Stimulated activated CD4-positive, alpha-beta T cell treated with anti-CD3 and anti-CD28 coated beads, Interleukin-15, amount 100 ng/mL, for 48 hours (primary cell): Measurements from ENCODE around the gene TFPI2.

Experiments
- DNase-seq, 2 donors: peaks; one replicate each; pipeline ENCODE4 v3.0.0-alpha.2; 2020; ENCODE audit warnings: low read depth in 2 of 2

The TFPI2 gene

DNA sequence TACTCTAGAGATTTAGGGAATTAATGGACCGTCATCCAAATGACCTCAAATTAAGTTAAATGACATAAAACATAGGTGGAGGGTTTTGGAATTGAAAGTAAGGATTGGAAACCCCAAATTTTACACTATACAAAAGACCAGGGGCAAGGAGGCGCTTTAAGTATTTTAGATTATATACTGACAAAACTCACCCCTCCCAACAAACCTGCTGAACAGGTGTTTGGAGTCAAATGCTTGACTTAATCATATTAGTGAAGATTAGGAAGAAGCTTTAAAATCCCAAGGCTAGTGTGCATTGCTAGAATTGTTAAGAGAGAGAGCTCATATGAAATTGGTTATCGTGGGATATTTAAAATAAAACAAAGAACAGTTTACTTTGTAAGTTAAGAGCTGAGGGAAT lies 15.7 kb upstream of the TFPI2 start, which contains the start of gene GNGT1:
TSS of gene GNGT1 (plus strand) at position 301 of the 400 bp plus-strand sequence. CDS start 180 bp downstream, outside the sequence.
- DNase-seq: no peak

DNA sequence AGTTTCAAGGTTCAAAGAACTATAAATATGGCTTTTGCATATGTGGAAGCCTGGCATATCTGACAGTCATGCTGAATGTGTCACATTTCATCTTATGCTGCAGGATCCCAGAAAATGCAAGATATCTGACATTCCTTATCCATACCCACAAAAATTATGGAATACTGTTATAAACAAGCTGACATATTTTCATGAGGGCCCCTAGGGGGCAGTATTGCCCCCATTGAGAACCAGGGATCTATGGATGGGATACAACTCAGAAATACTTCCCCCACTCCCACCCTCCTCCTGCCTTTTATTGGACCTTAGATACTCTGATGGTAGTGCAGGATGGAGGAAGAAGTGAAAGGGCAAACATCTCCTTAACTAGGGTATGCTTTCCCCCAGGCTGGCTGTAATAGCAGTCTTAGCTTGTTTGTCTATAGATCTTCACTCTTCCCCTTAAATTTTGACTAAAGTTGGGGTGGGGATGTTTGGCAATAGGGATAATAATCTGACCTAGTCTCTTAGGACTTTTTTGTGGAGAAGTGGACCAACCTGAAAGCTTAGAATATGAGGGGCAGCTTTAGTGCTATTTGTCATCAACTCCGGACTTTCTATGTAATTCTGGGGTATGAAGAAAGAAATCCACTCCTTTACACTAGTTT lies 12.3 kb upstream of the TFPI2 start:
- no peak for DNase-seq

DNA sequence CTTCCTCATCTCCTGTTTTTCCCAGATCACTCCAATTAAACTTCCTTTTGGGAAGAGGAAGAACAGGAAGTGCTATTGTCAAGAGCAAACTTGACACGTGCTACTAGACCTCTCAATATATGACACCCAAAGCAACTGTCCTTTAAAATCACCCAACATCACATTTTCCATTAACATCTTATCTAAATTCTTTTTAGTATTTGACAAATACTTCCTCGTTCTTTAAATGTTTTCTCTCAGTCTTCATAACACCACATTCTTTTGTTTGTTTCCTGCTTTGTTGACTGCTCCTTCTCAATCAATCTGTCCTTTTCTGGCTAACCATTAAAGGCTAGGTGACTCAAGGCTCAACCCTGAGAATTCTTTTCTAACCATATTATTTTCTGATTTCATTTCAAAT lies 7.1 kb upstream of the TFPI2 start:
- no peak for DNase-seq

DNA sequence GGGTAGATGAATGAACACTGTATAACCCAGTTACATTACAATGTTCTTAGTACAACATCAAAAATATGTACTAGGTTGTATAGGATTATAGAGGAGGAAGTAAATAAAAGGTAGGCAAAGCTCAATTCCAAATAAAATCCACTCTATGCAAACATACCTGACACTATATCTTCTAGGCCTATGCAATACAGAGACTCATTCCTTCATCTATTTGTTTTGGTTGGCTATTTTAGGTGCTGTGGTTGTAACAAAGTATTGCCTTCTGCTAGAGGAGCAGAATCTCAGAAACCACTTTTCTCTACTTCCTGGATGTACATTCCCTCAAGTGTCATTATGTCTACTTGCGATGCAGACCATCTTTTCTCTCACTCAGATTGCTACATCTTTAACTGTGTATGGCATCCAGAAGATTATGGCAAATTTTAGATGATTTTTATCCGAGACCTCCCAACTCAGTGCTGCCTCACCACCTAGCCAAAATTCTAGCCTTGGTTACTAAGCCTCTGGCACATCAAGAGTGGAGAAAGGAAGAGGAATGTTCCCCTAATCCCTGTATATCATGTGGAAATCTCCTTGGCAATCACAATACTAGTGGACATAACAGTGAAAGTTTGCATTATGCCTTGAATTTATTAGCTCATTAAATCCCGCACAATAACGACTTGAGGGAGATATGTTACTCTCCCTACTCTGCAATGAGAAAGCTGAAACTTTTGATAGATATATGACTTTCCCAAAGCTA lies 5.5 kb upstream of the TFPI2 start:
- no peak for DNase-seq

DNA sequence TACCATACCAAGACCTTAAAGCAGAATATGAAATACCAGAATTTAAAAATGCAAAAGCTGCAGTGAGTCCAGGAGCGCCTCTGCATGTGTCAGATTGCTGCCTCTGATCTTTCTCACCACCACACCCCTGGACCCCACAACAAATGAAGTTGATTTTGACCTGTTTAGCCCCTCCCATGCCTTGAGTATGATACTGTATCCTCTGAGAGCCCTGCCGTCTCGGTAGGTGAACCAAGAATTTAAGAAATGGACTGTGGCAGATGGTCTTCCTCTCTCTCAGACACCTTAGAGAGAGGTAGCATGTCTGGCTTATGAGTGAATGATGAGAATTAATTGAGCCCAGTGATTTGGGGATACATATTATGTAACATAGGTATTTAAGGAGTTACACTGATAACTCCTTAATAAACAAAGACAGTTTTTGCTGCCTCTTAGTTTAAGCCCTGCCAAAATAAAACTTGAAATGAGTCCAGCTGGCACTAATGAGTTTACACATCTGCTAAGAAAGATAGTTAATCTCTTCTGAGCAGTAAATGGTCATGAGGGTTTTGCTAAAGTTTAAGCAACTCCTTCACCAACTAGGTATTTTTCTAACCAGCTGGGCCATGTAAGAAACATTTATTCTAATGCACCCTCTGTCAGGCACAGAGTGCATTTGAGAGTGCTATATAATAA lies 4.5 kb upstream of the TFPI2 start:
- DNase-seq: no peak

DNA sequence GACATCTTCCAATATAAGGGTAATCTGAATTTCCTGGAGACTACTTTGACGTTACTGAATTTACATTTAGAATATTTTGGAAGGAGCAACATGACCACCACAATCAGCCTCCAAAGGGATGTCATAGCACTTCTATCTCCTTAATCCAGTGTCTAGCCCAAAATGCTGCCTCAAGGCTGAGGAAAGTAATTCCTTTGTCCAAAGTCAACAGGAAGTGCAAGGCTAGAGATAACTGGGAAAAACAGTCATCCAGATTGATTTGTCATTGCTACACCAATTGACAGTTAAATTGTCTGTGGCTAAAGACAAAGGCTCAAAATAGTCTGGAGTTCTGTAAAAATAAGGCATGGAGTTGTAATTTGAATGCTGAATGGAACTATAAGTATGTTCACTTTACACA lies 3.9 kb upstream of the TFPI2 start:
- DNase-seq: no peak

DNA sequence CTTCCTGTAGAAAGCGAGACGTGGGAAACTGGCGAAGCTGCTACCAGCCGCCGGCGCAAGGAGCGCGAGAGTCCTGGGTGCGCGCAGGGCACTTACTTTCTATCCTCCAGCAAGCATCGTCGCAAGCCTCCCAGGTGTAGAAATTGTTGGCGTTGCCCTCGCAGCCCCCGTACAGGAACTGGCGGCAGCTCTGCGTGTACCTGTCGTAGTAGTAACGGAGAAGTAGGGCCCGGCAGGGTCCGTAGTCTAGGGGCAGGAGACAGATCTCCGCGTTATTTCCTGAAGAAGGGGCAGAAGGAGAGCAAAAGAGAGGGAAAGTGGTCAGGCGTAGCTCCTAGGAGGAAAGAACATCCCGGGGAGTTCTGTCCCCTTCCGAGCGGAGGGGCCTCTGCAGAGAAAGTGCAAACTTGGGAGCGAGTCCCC lies 501 bp downstream of the TFPI2 start:
- DNase-seq: no peak

DNA sequence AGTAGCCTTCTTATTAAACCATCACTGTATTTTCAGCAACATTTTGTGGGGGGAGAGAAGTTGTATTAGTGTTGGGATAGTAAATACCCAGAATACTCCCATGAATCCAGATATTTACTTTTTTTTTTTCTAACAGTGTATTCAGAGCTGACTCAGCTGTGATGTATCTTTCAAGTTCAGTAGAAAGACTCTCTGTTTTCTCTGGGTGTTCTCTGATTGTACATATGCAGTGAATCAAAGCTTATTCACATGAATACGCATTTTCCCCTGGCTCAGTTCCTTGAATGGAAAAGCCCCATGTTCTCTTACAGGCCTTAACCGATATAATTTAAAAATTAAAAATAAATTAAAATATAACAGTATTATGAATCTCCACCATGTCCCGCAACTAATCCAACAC lies 1.3 kb downstream of the TFPI2 start:
- DNase-seq: no peak

DNA sequence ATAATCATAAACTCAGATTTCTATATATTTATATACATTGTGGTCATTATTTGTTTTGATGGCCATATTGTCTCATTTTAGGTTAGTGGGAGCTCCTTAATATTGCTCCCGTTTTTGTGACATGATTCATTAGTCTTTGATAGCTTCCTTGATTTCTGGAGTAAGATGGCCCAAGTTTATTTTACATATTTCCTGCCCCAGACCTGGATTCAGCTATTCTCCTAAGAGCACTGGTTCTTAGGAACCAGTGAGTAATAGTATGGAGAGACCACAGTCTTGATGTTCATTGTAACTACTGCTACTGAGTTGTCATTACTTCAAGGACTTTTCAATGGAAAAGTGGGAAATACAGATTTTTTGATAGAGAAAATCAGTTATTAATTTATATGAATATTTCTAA lies 6.0 kb downstream of the TFPI2 start:
- no peak for DNase-seq

DNA sequence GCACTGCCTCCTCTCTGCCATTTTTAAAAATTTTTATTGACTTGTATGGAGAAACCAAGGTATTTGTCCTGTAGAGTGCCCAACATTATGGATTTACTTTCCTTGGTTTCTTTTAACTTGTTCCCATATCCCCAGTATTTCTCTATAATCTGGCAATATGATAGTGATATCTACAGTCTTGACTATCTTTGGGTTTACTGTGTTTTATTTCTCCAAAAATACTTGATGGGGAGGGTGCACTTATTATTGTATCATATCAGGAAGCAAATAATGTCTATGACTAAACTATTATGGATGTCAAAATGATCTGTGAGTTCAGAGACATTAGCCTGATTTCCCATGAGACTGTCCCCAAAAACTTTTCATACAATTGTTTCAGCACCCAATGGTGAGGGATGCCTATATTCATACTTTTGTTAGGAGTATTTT lies 6.6 kb downstream of the TFPI2 start:
- no peak for DNase-seq

DNA sequence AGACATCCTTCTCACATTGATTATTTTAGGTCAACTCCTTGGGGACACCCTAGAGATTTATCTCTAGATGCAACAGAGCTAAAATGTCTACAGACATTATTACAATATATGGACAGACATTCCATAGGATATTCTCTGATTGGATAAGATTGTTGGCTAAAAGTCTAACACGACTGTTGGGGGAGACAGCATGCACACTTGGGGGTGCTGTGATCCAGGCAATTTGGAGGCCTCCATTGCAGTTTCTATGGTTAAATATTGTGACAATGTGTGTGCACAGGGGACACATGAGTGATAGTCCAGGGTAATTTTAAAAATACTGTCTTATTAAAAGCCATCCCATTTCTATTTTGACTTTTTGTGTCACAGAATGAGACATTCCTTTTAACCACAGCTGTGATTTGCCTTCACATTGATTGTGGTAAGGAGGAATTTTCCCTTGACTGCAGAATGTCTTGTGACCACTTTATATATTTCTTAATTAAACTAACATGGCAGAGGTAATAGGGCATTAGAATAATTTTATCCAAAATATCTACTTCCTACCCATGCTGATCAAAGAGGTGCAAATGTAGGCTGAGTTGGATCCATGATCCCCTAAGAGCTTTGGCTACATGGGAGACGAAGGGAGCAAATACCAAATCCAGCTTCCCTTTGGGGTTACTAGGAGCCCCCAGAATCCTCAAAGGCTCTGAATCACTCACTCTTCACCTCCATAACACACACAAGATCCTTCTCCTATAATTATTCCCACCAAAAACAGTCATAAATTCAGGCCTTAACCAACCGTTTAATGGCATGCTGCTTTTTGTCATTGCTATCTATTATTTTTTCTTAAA lies 7.3 kb downstream of the TFPI2 start:
- DNase-seq: no peak

DNA sequence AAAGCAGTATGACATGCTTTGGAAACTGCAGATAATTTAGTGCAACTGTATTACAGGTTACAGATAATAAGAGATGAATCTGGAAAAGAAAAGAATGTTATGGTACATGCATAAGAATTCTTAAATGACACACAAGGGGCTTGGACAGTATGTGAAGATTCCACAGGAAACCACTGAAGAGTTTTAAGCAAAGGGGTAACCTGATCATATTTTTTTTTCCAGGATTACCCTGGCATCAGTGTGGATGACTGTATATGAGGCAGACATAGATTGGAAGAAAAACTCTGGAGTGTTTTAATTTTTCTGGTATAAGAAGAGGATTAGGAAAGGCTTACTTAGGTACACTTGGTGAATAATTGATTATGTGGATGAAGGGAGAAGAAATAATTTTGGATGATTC lies 8.1 kb downstream of the TFPI2 start:
- DNase-seq: no peak

DNA sequence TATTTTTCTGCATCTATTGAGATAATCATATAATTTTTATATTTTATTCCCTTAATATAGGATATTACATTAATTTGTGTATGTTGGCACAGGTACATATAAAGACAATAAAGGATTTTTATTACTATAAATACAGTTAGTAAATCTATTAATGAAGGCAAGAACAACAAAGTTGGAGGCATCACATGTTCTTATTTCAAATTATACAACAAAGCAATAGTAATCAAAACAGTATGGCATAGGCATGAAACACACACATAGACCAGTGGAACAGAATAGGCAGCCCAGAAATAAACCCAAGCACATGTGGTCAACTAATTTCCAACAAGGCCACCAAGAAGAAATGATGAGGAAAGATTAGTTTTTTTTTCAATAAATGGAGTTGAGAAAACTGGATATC lies 11.2 kb downstream of the TFPI2 start:
- no peak for DNase-seq

DNA sequence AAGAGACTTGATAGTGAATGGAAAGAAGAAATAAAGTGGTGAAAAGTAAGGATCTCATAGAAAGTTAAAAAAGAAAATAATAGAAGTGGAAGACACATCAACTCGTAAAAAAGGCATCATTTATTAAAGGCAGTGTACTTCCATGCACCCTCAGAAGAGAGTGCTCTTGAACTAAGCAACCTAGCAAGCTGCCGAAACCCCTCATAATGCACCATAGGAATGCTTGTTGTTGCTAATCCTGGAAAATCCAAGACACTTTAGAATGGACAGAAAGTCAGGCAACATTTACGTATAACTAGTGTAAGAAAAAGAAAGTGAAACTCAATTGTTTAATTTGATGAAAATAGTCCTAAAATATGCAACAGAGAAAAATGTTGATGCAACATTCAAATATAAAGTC lies 12.8 kb downstream of the TFPI2 start:
- no peak for DNase-seq

DNA sequence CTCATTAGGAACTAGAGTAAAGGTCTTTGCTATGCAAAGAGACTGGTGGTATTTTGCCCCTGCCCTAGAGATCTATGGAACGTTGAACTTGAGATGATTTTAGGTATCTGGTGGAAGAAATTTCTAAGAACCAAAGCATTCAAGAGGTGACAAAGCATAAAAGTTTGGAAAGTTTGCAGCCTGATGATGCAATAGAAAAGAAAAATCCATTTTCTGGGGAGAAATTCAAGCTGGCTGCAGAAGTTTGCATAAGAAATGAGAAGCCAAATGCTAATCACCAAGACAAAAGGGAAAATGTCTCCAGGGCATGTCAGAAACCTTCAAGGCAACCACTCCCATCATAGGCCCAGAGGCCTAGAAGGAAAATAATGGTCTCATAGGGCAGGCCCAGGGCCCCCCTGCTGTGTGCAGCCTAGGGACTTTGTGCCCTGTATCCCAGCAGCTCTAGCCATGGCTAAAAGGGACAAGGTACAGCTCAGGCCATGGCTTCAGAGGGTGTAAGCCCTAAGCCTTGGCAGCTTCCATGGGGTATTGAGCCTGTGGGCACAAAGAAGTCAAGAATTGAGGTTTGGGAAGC lies 16.5 kb downstream of the TFPI2 start:
- no peak for DNase-seq

DNA sequence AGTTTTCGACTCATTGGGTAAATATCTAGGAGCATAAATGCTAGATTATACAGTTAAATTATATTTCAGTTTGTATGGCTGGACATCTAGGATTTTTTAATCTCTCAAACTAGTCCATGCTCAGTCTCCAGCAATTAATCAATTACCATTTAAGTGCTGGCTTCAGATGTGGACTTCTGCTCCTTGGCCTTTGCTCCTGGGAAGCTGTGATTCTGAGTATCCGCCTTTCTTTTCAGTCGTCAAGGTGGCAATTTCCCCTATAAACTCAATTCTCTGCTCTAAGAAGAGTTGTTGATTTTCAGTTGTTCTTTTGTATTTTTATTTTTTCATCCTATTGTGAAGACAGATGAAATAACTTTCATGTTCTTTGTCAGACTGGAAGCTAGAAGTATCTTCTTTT lies 23.7 kb downstream of the TFPI2 start:
- DNase-seq: no peak

DNA sequence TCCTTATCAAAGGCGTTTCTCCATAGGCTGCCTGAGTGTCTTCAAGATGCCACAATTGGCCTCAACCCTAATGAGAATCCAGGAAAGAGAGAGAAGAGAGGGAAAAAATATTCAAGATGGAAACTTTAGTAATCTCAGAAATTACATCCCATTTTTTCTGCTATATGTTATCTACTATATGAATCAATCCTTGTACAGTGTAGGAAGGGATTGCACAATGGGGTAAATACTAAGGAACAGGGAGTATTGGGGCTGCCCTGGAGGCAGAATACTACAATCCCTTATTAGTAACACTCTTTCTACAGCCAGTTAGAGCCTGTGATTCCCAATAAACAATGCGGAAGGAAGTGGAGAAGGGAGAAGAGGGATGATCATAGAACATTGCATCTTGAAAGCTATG lies 27.9 kb downstream of the TFPI2 start:
- no peak for DNase-seq

DNA sequence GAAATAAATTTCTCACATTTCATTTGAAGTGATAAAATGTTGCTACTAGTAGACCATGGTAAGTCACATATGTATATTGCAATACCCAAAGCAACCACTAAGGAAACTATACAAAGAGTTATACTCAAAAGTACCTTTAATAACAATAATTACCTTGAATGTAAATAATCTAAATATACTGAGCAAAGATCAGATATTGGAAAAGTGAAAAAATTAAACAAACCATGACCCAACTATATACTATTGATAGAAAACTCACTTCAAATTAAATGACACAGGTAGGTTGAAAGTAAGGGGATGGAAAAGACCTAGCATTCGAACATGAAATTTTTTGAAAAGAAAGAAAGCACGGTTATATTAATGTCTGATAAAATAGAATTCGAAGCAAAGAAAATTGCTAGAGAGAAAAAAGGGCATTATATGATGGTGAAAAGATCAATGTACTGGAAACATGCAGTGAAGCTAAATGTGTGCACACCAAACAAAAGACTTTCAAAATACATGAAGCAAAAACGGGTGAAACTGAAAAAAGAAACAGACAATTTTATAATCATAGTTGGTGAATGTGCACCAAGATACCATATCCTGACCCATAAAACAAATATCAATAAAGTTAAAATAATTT lies 29.1 kb downstream of the TFPI2 start:
- no peak for DNase-seq

DNA sequence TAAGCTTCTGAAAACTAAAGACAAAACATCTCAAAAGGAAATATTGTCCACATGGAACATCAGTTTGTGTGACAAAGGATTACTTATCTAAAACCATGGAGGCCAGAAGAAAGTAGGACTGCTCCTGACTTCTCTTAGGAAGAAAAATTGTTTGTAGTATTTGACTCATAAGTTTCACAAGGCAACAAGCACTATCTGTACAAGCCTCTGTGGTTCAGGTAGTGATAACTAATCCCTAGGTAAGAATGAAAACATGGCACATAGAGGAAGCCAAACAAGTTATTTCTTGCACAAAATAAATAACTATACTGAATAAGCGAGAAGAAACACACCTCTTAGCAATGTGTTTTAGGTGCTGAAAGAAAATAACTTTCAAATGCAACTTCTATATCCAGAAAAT lies 30.3 kb downstream of the TFPI2 start:
- DNase-seq: no peak

DNA sequence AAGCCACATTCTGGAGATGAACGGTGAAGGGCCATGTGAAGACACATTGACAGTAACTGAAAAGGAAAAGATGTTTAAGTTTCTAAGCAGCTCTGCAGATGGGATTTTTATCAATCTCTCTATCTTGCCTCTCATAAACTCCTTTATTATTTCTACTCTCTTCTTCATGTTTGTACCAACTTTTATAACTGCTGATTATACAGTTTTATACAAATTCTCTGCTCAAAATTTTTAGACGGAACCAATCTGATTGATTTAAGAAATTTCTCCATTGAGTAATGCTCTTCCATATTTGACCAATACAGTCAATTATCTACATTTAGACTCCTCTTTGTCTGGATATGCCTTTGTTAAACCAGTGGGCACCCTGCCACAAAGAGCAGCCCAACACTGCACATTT lies 31.7 kb downstream of the TFPI2 start:
- DNase-seq: no peak

DNA sequence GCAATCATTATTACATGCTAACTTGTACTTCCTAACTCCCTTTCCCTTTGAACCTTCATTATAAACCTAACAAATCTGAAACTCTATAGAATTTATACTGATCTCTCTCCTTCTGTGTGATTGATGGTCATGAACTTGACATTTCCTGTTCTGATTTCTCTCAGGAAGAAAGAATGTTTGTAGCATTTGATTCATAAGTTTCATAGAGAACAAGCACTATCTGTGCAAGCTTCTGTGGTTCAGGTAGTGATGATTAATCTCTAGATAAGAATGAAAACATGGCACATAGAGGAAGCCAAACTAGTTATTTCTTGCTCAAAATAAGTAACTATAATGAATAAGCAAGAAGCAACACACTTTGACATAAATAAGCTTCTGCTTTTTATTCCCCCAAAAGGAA lies 34.2 kb downstream of the TFPI2 start:
- no peak for DNase-seq
